HepG2 (cell line): ENCODE measurements around the gene BUD23. TPM values are rescaled to one million over a fixed set of nuclear protein-coding genes. Genes with fewer than 3 reads are reported as not detected.
A peak's percentile ranks its signal among the peaks of the same experiment; 100 is the strongest.

Source experiments
- CAMTA2 ChIP-seq: sonication (generic); formaldehyde crosslinking; IDR thresholded peaks from 2 replicates; pipeline ENCODE4 v1.4.0; 2020; ENCODE audit warnings: mild to moderate bottlenecking, missing genetic modification reagents, borderline replicate concordance
- CEBPB ChIP-seq: IDR thresholded peaks from 2 replicates; pipeline ENCODE4 v1.6.1; 2011; ENCODE audit warnings: low read depth, low read length, improper control_type of control experiment, borderline replicate concordance
- FOXA1 ChIP-seq, 2 experiments: fragments of 450-650 bp in 1 of 2; sonication (generic) in 1 of 2; formaldehyde crosslinking in 1 of 2; IDR thresholded peaks; 2 replicates each; pipeline versions ENCODE4 v1.4.0 to v1.6.1; 2016 to 2020; ENCODE audit warnings: missing genetic modification reagents in 1 of 2
- FOXM1 ChIP-seq: sonication (generic); formaldehyde crosslinking; IDR thresholded peaks from 2 replicates; pipeline ENCODE4 v1.5.0; 2020; ENCODE audit warnings: missing genetic modification reagents
- HOXA9 ChIP-seq: sonication (generic); formaldehyde crosslinking; IDR thresholded peaks from 2 replicates; pipeline ENCODE4 v1.8.1; 2022; ENCODE audit warnings: missing genetic modification reagents, mild to moderate bottlenecking, moderate library complexity, borderline replicate concordance
- NCOA2 ChIP-seq: sonication (generic); formaldehyde crosslinking; IDR thresholded peaks from 2 replicates; pipeline ENCODE4 v1.8.0; 2022; ENCODE audit warnings: inconsistent platforms
- NFIB ChIP-seq: sonication (generic); formaldehyde crosslinking; IDR thresholded peaks from 2 replicates; pipeline ENCODE4 v1.9.0; 2021; ENCODE audit warnings: missing genetic modification reagents, mild to moderate bottlenecking, borderline replicate concordance
- NFYC ChIP-seq: IDR thresholded peaks from 2 replicates; pipeline ENCODE4 v1.6.1; 2016; ENCODE audit warnings: missing genetic modification reagents, missing compliant biosample characterization
- POLR2AphosphoS2 ChIP-seq: IDR thresholded peaks from 2 replicates; pipeline ENCODE4 v1.6.1; 2011; ENCODE audit warnings: low read depth, low read length, improper control_type of control experiment
- REL ChIP-seq: sonication (generic); formaldehyde crosslinking; conservative IDR thresholded peaks from 2 replicates; pipeline ENCODE4 v1.8.0; 2022; ENCODE audit warnings: mild to moderate bottlenecking, missing genetic modification reagents, moderate library complexity
- REST ChIP-seq, 2 experiments: IDR thresholded peaks; 2 replicates each; pipeline ENCODE4 v1.6.1; 2011 to 2012; ENCODE audit warnings: low read length in 2 of 2, borderline replicate concordance in 1 of 2, low read depth in 1 of 2, mild to moderate bottlenecking in 1 of 2, moderate library complexity in 1 of 2
- TOE1 ChIP-seq: sonication (generic); formaldehyde crosslinking; IDR thresholded peaks from 2 replicates; pipeline ENCODE4 v1.4.0; 2020; ENCODE audit warnings: mild to moderate bottlenecking, missing genetic modification reagents
- U2AF1 ChIP-seq: fragments of 200-400 bp; formaldehyde crosslinking; optimal IDR thresholded peaks from 2 replicates; pipeline ENCODE3; 2017; ENCODE audit warnings: mild to moderate bottlenecking, low read depth, low read length
- ZFX ChIP-seq: sonication (generic); formaldehyde crosslinking; IDR thresholded peaks from 2 replicates; pipeline ENCODE4 v1.4.0; 2020; ENCODE audit warnings: mild to moderate bottlenecking, low read depth, missing genetic modification reagents, moderate library complexity
- ZNF292 ChIP-seq: sonication (generic); formaldehyde crosslinking; IDR thresholded peaks from 2 replicates; pipeline ENCODE4 v1.8.1; 2022; ENCODE audit warnings: mild to moderate bottlenecking, low read depth, missing genetic modification reagents, borderline replicate concordance
- ZNF547 ChIP-seq: sonication (generic); formaldehyde crosslinking; IDR thresholded peaks from 2 replicates; pipeline ENCODE4 v1.5.1; 2020; ENCODE audit warnings: mild to moderate bottlenecking, missing genetic modification reagents
- ZNF597 ChIP-seq: sonication (generic); formaldehyde crosslinking; IDR thresholded peaks from 2 replicates; pipeline ENCODE4 v1.5.0; 2020; ENCODE audit warnings: missing genetic modification reagents
- ZNF839 ChIP-seq: sonication (generic); formaldehyde crosslinking; IDR thresholded peaks from 2 replicates; pipeline ENCODE4 v1.4.0; 2020; ENCODE audit warnings: missing genetic modification reagents, mild to moderate bottlenecking, borderline replicate concordance
- ZNF841 ChIP-seq: sonication (generic); formaldehyde crosslinking; IDR thresholded peaks from 2 replicates; pipeline ENCODE4 v1.8.1; 2023; ENCODE audit warnings: missing genetic modification reagents, borderline replicate concordance
- polyA plus RNA-seq, 8 experiments: library from polyadenylated mRNA; depleted of rRNA in 3 of 8; stranded (reverse) in 7 of 8; unstranded in 1 of 8; fragments of >200 nt; fragmentation: Illumina TruSeq in 4 of 8; extraction: Trizol in 4 of 8; gene quantifications; 2 replicates each; pipeline versions ENCODE4 v1.2.1 to v1.2.3, GENCODE V29; 2011 to 2016; ENCODE audit warnings: low read depth in 4 of 8, missing spikeins in 1 of 8, mixed read lengths in 1 of 8; ENCODE audit not compliant: insufficient read depth in 1 of 8
- total RNA-seq, 5 experiments: library from RNA; depleted of rRNA; stranded (reverse); fragments of >200 nt; fragmentation: Illumina TruSeq; extraction: Trizol; gene quantifications; 2 replicates each; pipeline ENCODE4 v1.2.3, GENCODE V29; 2016; ENCODE audit warnings: low read depth in 1 of 5
- TF ChIP-seq, protein P1 (sequence below): IDR thresholded peaks from 2 replicates; pipeline ENCODE4 v1.6.1; 2016; ENCODE audit warnings: low read depth, control low read depth
- TF ChIP-seq, protein P2 (sequence below): sonication (generic); formaldehyde crosslinking; IDR thresholded peaks from 2 replicates; pipeline ENCODE4 v1.4.0; 2020; ENCODE audit warnings: missing genetic modification reagents

Gene BUD23
- total and polyA plus RNA-seq, 2 of the 13 experiments (the other 11 are each of a cell fraction or from before 2014, with no cell fraction given), result 47.5 to 54.5 TPM

DNA sequence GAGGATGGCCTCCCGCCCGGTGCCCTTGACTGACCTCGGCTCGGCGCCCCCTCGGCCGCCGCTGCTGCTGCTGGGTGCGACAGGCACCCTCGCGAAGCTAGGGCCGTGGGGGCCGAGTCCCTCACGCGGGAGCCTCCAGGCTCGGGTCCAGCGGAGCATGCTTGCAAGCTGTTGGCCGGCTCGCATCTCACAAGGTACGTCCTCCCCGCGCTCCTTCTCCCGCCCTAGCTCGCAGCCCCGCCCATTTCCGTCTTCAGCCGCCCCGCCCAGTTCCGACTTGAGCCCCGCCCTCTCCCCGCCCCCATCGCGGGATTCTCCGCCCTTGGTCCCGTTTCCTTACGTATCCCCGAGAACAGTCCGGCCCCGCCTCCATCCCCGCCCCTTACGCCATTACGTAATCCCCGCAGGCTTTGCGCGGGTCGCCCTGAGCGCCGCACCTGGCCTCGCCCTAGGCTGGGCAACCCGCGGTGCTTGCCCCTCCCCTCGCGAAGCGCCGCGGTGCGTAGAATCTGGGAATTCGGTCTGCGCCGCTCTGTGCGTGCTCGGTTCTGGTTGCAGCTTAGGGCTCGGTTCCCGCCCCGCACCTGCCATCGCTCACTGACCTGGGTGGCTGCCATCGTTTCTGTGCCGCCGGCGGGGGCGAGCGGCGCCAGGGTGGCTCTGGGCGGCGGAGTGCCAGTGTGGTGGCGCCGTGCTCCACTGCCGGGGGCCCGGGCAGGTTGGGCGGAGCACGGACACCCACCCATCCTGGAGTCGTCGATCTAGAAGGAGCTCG, 55.4 kb downstream of the BUD23 start, which contains the start of gene ABHD11 (continued):
- TF ChIP-seq CEBPB, result peak; percentile 97
- TF ChIP-seq REL (CRISPR knock-in tag), result peak; percentile 59; the same call in 1 of the 2 replicates
- TF ChIP-seq ZFX (CRISPR knock-in tag), result peak; percentile 73
- no peak for TF ChIP-seq TOE1 (CRISPR knock-in tag)
- TF ChIP-seq NFYC, result no peak
- no peak; the same call in 1 of the 2 replicates for TF ChIP-seq ZNF547 (CRISPR knock-in tag)
- TF ChIP-seq ZNF841 (CRISPR knock-in tag), result no peak
- no peak for TF ChIP-seq ZNF597 (CRISPR knock-in tag)
- peak; percentile 74; the same call in 1 of the 2 replicates for TF ChIP-seq HOXA9 (CRISPR knock-in tag)
- no peak for TF ChIP-seq FOXA1 (IDR thresholded peaks at IDR 0.05)
- no peak for TF ChIP-seq FOXA1 (CRISPR knock-in tag; IDR thresholded peaks at IDR 0.05)
- no peak for TF ChIP-seq REST (IDR thresholded peaks at IDR 0.05; ENCODE audit: borderline replicate concordance in 1 of 2, low read depth in 1 of 2, low read length in 2 of 2)
- TF ChIP-seq, protein P1, sequence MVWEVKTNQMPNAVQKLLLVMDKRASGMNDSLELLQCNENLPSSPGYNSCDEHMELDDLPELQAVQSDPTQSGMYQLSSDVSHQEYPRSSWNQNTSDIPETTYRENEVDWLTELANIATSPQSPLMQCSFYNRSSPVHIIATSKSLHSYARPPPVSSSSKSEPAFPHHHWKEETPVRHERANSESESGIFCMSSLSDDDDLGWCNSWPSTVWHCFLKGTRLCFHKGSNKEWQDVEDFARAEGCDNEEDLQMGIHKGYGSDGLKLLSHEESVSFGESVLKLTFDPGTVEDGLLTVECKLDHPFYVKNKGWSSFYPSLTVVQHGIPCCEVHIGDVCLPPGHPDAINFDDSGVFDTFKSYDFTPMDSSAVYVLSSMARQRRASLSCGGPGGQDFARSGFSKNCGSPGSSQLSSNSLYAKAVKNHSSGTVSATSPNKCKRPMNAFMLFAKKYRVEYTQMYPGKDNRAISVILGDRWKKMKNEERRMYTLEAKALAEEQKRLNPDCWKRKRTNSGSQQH (CRISPR knock-in tag), result 0 out of 2 replicates have a peak, but pooled peaks have one; percentile 60
- 0 out of 2 replicates have a peak, but pooled peaks have one; percentile 48 for TF ChIP-seq ZNF292 (CRISPR knock-in tag)
- TF ChIP-seq, protein P2, sequence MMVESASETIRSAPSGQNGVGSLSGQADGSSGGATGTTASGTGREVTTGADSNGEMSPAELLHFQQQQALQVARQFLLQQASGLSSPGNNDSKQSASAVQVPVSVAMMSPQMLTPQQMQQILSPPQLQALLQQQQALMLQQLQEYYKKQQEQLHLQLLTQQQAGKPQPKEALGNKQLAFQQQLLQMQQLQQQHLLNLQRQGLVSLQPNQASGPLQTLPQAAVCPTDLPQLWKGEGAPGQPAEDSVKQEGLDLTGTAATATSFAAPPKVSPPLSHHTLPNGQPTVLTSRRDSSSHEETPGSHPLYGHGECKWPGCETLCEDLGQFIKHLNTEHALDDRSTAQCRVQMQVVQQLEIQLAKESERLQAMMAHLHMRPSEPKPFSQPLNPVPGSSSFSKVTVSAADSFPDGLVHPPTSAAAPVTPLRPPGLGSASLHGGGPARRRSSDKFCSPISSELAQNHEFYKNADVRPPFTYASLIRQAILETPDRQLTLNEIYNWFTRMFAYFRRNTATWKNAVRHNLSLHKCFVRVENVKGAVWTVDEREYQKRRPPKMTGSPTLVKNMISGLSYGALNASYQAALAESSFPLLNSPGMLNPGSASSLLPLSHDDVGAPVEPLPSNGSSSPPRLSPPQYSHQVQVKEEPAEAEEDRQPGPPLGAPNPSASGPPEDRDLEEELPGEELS (CRISPR knock-in tag), result no peak
- no peak for TF ChIP-seq ZNF839 (CRISPR knock-in tag)
- no peak for TF ChIP-seq FOXM1 (CRISPR knock-in tag)
- TF ChIP-seq U2AF1, result no peak
- TF ChIP-seq NCOA2 (CRISPR knock-in tag), result no peak
- no peak for TF ChIP-seq NFIB (CRISPR knock-in tag)
- TF ChIP-seq POLR2AphosphoS2, result no peak
- TF ChIP-seq CAMTA2 (CRISPR knock-in tag), result no peak
